MM.1S (cell line): ENCODE results near the gene FOXD4L1.
"Not testable (repeated sequence)": the region's sequence is repeated elsewhere in the genome, so short reads cannot be mapped to it uniquely, and the experiment has no call there.

Source experiments
- DNase-seq: peaks from one replicate; pipeline ENCODE4 v3.0.0-alpha.2; 2015
- H2AFZ ChIP-seq: fragments of 300-600 bp; sonication (generic); 2 replicates; pipeline ENCODE4 v1.6.0; 2016; ENCODE audit warnings: antibody characterized with exemption, low read length
- H3F3A ChIP-seq: fragments of 300-600 bp; sonication (generic); 2 replicates; pipeline ENCODE4 v1.6.1; 2016; ENCODE audit warnings: mild to moderate bottlenecking, antibody characterized with exemption, low read length, moderate library complexity, mixed read lengths; ENCODE audit not compliant: insufficient read depth
- H3K27ac ChIP-seq: fragments of 300-600 bp; sonication (generic); 2 replicates; pipeline ENCODE4 v1.5.1; 2016; ENCODE audit warnings: mild to moderate bottlenecking, low read length
- H3K27me3 ChIP-seq: fragments of 300-600 bp; sonication (generic); replicated peaks from 2 replicates; pipeline ENCODE4 v1.6.0; 2016; ENCODE audit warnings: low read length; ENCODE audit not compliant: insufficient read depth
- H3K36me3 ChIP-seq: fragments of 300-600 bp; sonication (generic); replicated peaks from 2 replicates; pipeline ENCODE4 v1.6.1; 2016; ENCODE audit warnings: mild to moderate bottlenecking, low read length, mixed read lengths; ENCODE audit not compliant: insufficient read depth
- H3K4me1 ChIP-seq: fragments of 300-600 bp; sonication (generic); 2 replicates; pipeline ENCODE4 v1.6.1; 2016; ENCODE audit warnings: low read length, mixed read lengths
- H3K4me2 ChIP-seq: fragments of 300-600 bp; sonication (generic); 2 replicates; pipeline ENCODE4 v1.6.0; 2016; ENCODE audit warnings: low read depth, low read length
- H3K4me3 ChIP-seq: fragments of 300-600 bp; sonication (generic); 2 replicates; pipeline ENCODE4 v1.5.1; 2016; ENCODE audit warnings: low read length, mixed read lengths
- H3K79me2 ChIP-seq: fragments of 300-600 bp; sonication (generic); 2 replicates; pipeline ENCODE4 v1.6.1; 2016; ENCODE audit warnings: mixed run types, low read length, mixed read lengths
- H3K9ac ChIP-seq: fragments of 300-600 bp; sonication (generic); 2 replicates; pipeline ENCODE4 v1.6.1; 2016; ENCODE audit warnings: low read length, mixed read lengths
- H3K9me2 ChIP-seq: fragments of 300-600 bp; sonication (generic); replicated peaks from 2 replicates; pipeline ENCODE4 v1.6.1; 2016; ENCODE audit warnings: mild to moderate bottlenecking, low read length, mixed read lengths; ENCODE audit not compliant: insufficient read depth
- H3K9me3 ChIP-seq: fragments of 300-600 bp; sonication (generic); replicated peaks from 2 replicates; pipeline ENCODE4 v1.6.1; 2016; ENCODE audit warnings: mild to moderate bottlenecking, low read length, mixed read lengths; ENCODE audit not compliant: insufficient read depth
- H4K20me1 ChIP-seq: fragments of 300-600 bp; sonication (generic); 2 replicates; pipeline ENCODE4 v1.6.1; 2016; ENCODE audit warnings: mild to moderate bottlenecking, low read length, moderate library complexity, mixed read lengths; ENCODE audit not compliant: insufficient read depth

Gene FOXD4L1

GRCh38 chr2:113528904-113529303, 30.4 kb downstream of the FOXD4L1 start:
- not testable (repeated sequence) for H3K9me3 ChIP-seq, H3K4me2 ChIP-seq, H3K9ac ChIP-seq, H4K20me1 ChIP-seq, H3K4me3 ChIP-seq, H3K27ac ChIP-seq, H3K9me2 ChIP-seq, H3K79me2 ChIP-seq, H3K27me3 ChIP-seq, DNase-seq, H3F3A ChIP-seq, H2AFZ ChIP-seq, H3K4me1 ChIP-seq, H3K36me3 ChIP-seq

- not testable (repeated sequence) for H4K20me1 ChIP-seq, H3K27me3 ChIP-seq, H3F3A ChIP-seq, H3K4me1 ChIP-seq, H2AFZ ChIP-seq, H3K9me2 ChIP-seq, H3K27ac ChIP-seq, H3K9ac ChIP-seq, H3K4me2 ChIP-seq, H3K9me3 ChIP-seq, H3K4me3 ChIP-seq, H3K79me2 ChIP-seq, H3K36me3 ChIP-seq, DNase-seq
Observed at GRCh38 chr2:113532991-113533390, 34.5 kb downstream of the FOXD4L1 start.

GRCh38 chr2:113536573-113536972, 38.1 kb downstream of the FOXD4L1 start:
- not testable (repeated sequence) for H2AFZ ChIP-seq, H3K9me3 ChIP-seq, H3K79me2 ChIP-seq

GRCh38 chr2:113540834-113541203, 42.4 kb downstream of the FOXD4L1 start:
- H3K36me3 ChIP-seq, H3K9me2 ChIP-seq, H3K27me3 ChIP-seq, H3K27ac ChIP-seq, H3K79me2 ChIP-seq, H3K4me2 ChIP-seq, H3F3A ChIP-seq, H3K9me3 ChIP-seq, DNase-seq, H2AFZ ChIP-seq, H3K9ac ChIP-seq, H3K4me3 ChIP-seq, H4K20me1 ChIP-seq, H3K4me1 ChIP-seq: not testable (repeated sequence)

More at GRCh38 chr2:113536573-113536972, 38.1 kb downstream of the FOXD4L1 start:
- not testable (repeated sequence) for H3K4me1 ChIP-seq, H3K9ac ChIP-seq, H3K27ac ChIP-seq, H3K9me2 ChIP-seq, H3K4me2 ChIP-seq, H3K4me3 ChIP-seq, DNase-seq, H3K36me3 ChIP-seq, H3K27me3 ChIP-seq, H4K20me1 ChIP-seq, H3F3A ChIP-seq

- Histone ChIP-seq H3K4me2 (peak overlapping the region; percentile 65; the same call in 1 of the 2 replicates), H3K4me3 (peak overlapping the region; percentile 39), H2AFZ (peak overlapping the region; percentile 45; the same call in 1 of the 2 replicates)
- peak; percentile 5 for DNase-seq
- not testable (repeated sequence) for H3K4me1 ChIP-seq, H3K9me3 ChIP-seq, H3F3A ChIP-seq, H4K20me1 ChIP-seq, H3K9me2 ChIP-seq, H3K9ac ChIP-seq, H3K79me2 ChIP-seq, H3K27ac ChIP-seq, H3K27me3 ChIP-seq, H3K36me3 ChIP-seq
Observed at GRCh38 chr2:113541204-113541975, 42.9 kb downstream of the FOXD4L1 start.

GRCh38 chr2:113541976-113542485, 43.6 kb downstream of the FOXD4L1 start:
- H3K9me3 ChIP-seq, H4K20me1 ChIP-seq, H3K27ac ChIP-seq, H2AFZ ChIP-seq, DNase-seq, H3K27me3 ChIP-seq, H3F3A ChIP-seq, H3K79me2 ChIP-seq, H3K9ac ChIP-seq, H3K4me3 ChIP-seq, H3K36me3 ChIP-seq, H3K9me2 ChIP-seq, H3K4me1 ChIP-seq: not testable (repeated sequence)
- H3K4me2 ChIP-seq: peak overlapping the region; percentile 47; the same call in 1 of the 2 replicates

- H3K9me2 ChIP-seq, H3K9ac ChIP-seq, H3K36me3 ChIP-seq, H3K27ac ChIP-seq, H4K20me1 ChIP-seq, H3K9me3 ChIP-seq, H3F3A ChIP-seq, H3K79me2 ChIP-seq, H3K27me3 ChIP-seq, H3K4me1 ChIP-seq, H3K4me2 ChIP-seq, H2AFZ ChIP-seq, DNase-seq, H3K4me3 ChIP-seq: not testable (repeated sequence)
Observed at GRCh38 chr2:113542529-113542928, 44.1 kb downstream of the FOXD4L1 start.
